HepG2 (cell line): ENCODE measurements around the gene C16orf95. TPM values are rescaled to one million over a fixed set of nuclear protein-coding genes. Genes with fewer than 3 reads are reported as not detected.

Experiments used
- FOXK2 ChIP-seq: fragments of 450-650 bp; IDR thresholded peaks from 2 replicates; pipeline ENCODE4 v1.6.1; 2016
- KDM1A ChIP-seq: IDR thresholded peaks from 2 replicates; pipeline ENCODE4 v1.6.1; 2016; ENCODE audit warnings: missing compliant biosample characterization
- MZF1 ChIP-seq: sonication (generic); formaldehyde crosslinking; IDR thresholded peaks from 2 replicates; pipeline ENCODE4 v1.8.1; 2023; ENCODE audit warnings: mild to moderate bottlenecking, missing genetic modification reagents, borderline replicate concordance
- NRL ChIP-seq: sonication (generic); formaldehyde crosslinking; IDR thresholded peaks from 2 replicates; pipeline ENCODE4 v1.5.0; 2020; ENCODE audit warnings: missing genetic modification reagents, mild to moderate bottlenecking, moderate library complexity, borderline replicate concordance
- PCBP2 ChIP-seq: fragments of 200-400 bp; formaldehyde crosslinking; optimal IDR thresholded peaks from 2 replicates; pipeline ENCODE3; 2018; ENCODE audit warnings: low read length, low read depth; ENCODE audit not compliant: poor library complexity, severe bottlenecking
- PITX1 ChIP-seq: sonication (generic); formaldehyde crosslinking; IDR thresholded peaks from 2 replicates; pipeline ENCODE4 v1.5.1; 2020; ENCODE audit warnings: mild to moderate bottlenecking, missing genetic modification reagents
- PTBP1 ChIP-seq: fragments of 200-400 bp; formaldehyde crosslinking; IDR thresholded peaks from 2 replicates; pipeline ENCODE4 v1.6.1; 2018; ENCODE audit warnings: low read length, low read depth; ENCODE audit not compliant: poor library complexity, severe bottlenecking
- RARG ChIP-seq: sonication (generic); formaldehyde crosslinking; IDR thresholded peaks from 2 replicates; pipeline ENCODE4 v1.4.0; 2020; ENCODE audit warnings: low read depth, mild to moderate bottlenecking, missing genetic modification reagents
- TOPORS ChIP-seq: sonication (generic); formaldehyde crosslinking; IDR thresholded peaks from 2 replicates; pipeline ENCODE4 v1.8.0; 2023; ENCODE audit warnings: mild to moderate bottlenecking, missing genetic modification reagents
- ZBED4 ChIP-seq: sonication (generic); formaldehyde crosslinking; IDR thresholded peaks from 2 replicates; pipeline ENCODE4 v1.4.0; 2020; ENCODE audit warnings: missing genetic modification reagents, borderline replicate concordance
- ZNF431 ChIP-seq: sonication (generic); formaldehyde crosslinking; IDR thresholded peaks from 2 replicates; pipeline ENCODE4 v1.9.0; 2022; ENCODE audit warnings: missing genetic modification reagents, low read depth, mild to moderate bottlenecking, borderline replicate concordance
- ZNF614 ChIP-seq: IDR thresholded peaks from 2 replicates; pipeline ENCODE4 v1.6.1; 2018; ENCODE audit warnings: missing biosample characterization, missing genetic modification reagents, inconsistent platforms, borderline replicate concordance
- ZNF703 ChIP-seq: sonication (generic); formaldehyde crosslinking; IDR thresholded peaks from 2 replicates; pipeline ENCODE4 v1.5.1; 2020; ENCODE audit warnings: missing genetic modification reagents, mild to moderate bottlenecking, moderate library complexity, borderline replicate concordance
- ZNF883 ChIP-seq: sonication (generic); formaldehyde crosslinking; IDR thresholded peaks from 2 replicates; pipeline ENCODE4 v1.5.1; 2020; ENCODE audit warnings: mild to moderate bottlenecking, missing genetic modification reagents; ENCODE audit errors: not compliant biosample characterization
- polyA plus RNA-seq, 8 experiments: library from polyadenylated mRNA; depleted of rRNA in 3 of 8; stranded (reverse) in 7 of 8; unstranded in 1 of 8; fragments of >200 nt; fragmentation: Illumina TruSeq in 4 of 8; extraction: Trizol in 4 of 8; gene quantifications; 2 replicates each; pipeline versions ENCODE4 v1.2.1 to v1.2.3, GENCODE V29; 2011 to 2016; ENCODE audit warnings: low read depth in 4 of 8, missing spikeins in 1 of 8, mixed read lengths in 1 of 8; ENCODE audit not compliant: insufficient read depth in 1 of 8
- total RNA-seq, 5 experiments: library from RNA; depleted of rRNA; stranded (reverse); fragments of >200 nt; fragmentation: Illumina TruSeq; extraction: Trizol; gene quantifications; 2 replicates each; pipeline ENCODE4 v1.2.3, GENCODE V29; 2016; ENCODE audit warnings: low read depth in 1 of 5
- TF ChIP-seq, protein P1 (sequence below): sonication (generic); formaldehyde crosslinking; IDR thresholded peaks from 2 replicates; pipeline ENCODE4 v1.8.1; 2022; ENCODE audit warnings: low read depth, mild to moderate bottlenecking, missing genetic modification reagents
- TF ChIP-seq, protein P2 (sequence below): IDR thresholded peaks from 2 replicates; pipeline ENCODE4 v1.6.1; 2016; ENCODE audit warnings: missing genetic modification reagents, missing compliant biosample characterization

C16orf95 gene
- total and polyA plus RNA-seq, 2 of the 13 experiments (the other 11 are each of a cell fraction or from before 2014, with no cell fraction given) = 2.8 to 8.6 TPM

- TF ChIP-seq ZNF431 (CRISPR knock-in tag) = no peak; the same call in 1 of the 2 replicates
- peak; percentile 83; the same call in 1 of the 2 replicates for TF ChIP-seq NRL
- peak; percentile 66 for TF ChIP-seq PITX1 (CRISPR knock-in tag)
- TF ChIP-seq RARG (CRISPR knock-in tag) = no peak
- no peak for TF ChIP-seq MZF1 (CRISPR knock-in tag)
- TF ChIP-seq FOXK2 = no peak
- peak; percentile 87 for TF ChIP-seq ZNF883 (CRISPR knock-in tag)
- TF ChIP-seq TOPORS (CRISPR knock-in tag) = peak; percentile 39; the same call in 1 of the 2 replicates
- TF ChIP-seq, protein P1, sequence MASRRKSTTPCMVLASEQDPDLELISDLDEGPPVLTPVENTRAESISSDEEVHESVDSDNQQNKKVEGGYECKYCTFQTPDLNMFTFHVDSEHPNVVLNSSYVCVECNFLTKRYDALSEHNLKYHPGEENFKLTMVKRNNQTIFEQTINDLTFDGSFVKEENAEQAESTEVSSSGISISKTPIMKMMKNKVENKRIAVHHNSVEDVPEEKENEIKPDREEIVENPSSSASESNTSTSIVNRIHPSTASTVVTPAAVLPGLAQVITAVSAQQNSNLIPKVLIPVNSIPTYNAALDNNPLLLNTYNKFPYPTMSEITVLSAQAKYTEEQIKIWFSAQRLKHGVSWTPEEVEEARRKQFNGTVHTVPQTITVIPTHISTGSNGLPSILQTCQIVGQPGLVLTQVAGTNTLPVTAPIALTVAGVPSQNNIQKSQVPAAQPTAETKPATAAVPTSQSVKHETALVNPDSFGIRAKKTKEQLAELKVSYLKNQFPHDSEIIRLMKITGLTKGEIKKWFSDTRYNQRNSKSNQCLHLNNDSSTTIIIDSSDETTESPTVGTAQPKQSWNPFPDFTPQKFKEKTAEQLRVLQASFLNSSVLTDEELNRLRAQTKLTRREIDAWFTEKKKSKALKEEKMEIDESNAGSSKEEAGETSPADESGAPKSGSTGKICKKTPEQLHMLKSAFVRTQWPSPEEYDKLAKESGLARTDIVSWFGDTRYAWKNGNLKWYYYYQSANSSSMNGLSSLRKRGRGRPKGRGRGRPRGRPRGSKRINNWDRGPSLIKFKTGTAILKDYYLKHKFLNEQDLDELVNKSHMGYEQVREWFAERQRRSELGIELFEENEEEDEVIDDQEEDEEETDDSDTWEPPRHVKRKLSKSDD (CRISPR knock-in tag) = no peak
- no peak for TF ChIP-seq KDM1A (CRISPR knock-in tag)
- peak; percentile 31; the same call in 1 of the 2 replicates for TF ChIP-seq ZNF703 (CRISPR knock-in tag)
- no peak for TF ChIP-seq PCBP2
- peak; percentile 52; the same call in 1 of the 2 replicates for TF ChIP-seq ZBED4 (CRISPR knock-in tag)
- TF ChIP-seq ZNF614 (CRISPR knock-in tag) = no peak; the same call in 1 of the 2 replicates
- TF ChIP-seq PTBP1 = peak; percentile 83
- TF ChIP-seq, protein P2, sequence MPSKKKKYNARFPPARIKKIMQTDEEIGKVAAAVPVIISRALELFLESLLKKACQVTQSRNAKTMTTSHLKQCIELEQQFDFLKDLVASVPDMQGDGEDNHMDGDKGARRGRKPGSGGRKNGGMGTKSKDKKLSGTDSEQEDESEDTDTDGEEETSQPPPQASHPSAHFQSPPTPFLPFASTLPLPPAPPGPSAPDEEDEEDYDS (CRISPR knock-in tag) = peak; percentile 77
Measured at GRCh38 chr16:87316923-87317749, at the start of gene C16orf95 (continued).
